Common myeloid progenitor, CD34-positive (primary cell): ENCODE measurements around the gene DAGLA.

Experiments used
- CTCF ChIA-PET: fragments of 350-600 bp; sonication (Branson Sonifier 250); formaldehyde crosslinking; loops from one replicate; lab custom pipeline; 2021; ENCODE audit warnings: antibody characterized with exemption; lab: Charles Lee
- POLR2A ChIA-PET: fragments of 350-600 bp; sonication (Branson Sonifier 250); formaldehyde crosslinking; loops from one replicate; lab custom pipeline; 2021; ENCODE audit warnings: antibody characterized with exemption; lab: Charles Lee
- DNase-seq, 3 donors: peaks; one replicate each; pipeline versions ENCODE4 v3.0.0 to v3.0.0-alpha.2; 2013
- H3K27ac ChIP-seq, 2 experiments: 1 replicate in 1 of 2; 2 replicates in 1 of 2; pipeline ENCODE4 v1.7.0; 2013; ENCODE audit warnings: inconsistent platforms in 2 of 2, low read length in 2 of 2, mild to moderate bottlenecking in 2 of 2, low read depth in 1 of 2, moderate library complexity in 1 of 2; ENCODE audit not compliant: severe bottlenecking in 2 of 2, insufficient read depth in 1 of 2, poor library complexity in 1 of 2
- H3K27me3 ChIP-seq, 5 experiments: replicated peaks in 2 of 5; 1 replicate in 3 of 5; 2 replicates in 2 of 5; pipeline versions ENCODE4 v1.6.1 to v1.7.0; 2013; ENCODE audit warnings: low read length in 4 of 5, mild to moderate bottlenecking in 2 of 5, moderate library complexity in 2 of 5, inconsistent platforms in 1 of 5; ENCODE audit not compliant: insufficient read depth in 5 of 5, control insufficient read depth in 4 of 5
- H3K36me3 ChIP-seq, 4 experiments: 1 replicate in 2 of 4; 2 replicates in 2 of 4; pipeline versions ENCODE4 v1.6.1 to v1.7.0; 2013; ENCODE audit warnings: low read length in 3 of 4, control low read depth in 1 of 4, mild to moderate bottlenecking in 1 of 4; ENCODE audit not compliant: control insufficient read depth in 4 of 4, insufficient read depth in 4 of 4
- H3K4me1 ChIP-seq, 4 experiments: 1 replicate in 3 of 4; 2 replicates in 1 of 4; pipeline versions ENCODE4 v1.6.1 to v1.7.1; 2013; ENCODE audit warnings: low read length in 3 of 4, mild to moderate bottlenecking in 3 of 4, control low read depth in 1 of 4, inconsistent platforms in 1 of 4, moderate library complexity in 1 of 4; ENCODE audit not compliant: control insufficient read depth in 4 of 4, insufficient read depth in 4 of 4; ENCODE audit errors: control extremely low read depth in 1 of 4
- H3K4me3 ChIP-seq, 7 experiments: 1 replicate in 4 of 7; 2 replicates in 3 of 7; pipeline versions ENCODE4 v1.5.1 to v1.7.0; 2013; ENCODE audit warnings: mild to moderate bottlenecking in 7 of 7, low read length in 6 of 7, moderate library complexity in 6 of 7, inconsistent platforms in 2 of 7, low read depth in 2 of 7, control low read depth in 1 of 7; ENCODE audit not compliant: insufficient read depth in 4 of 7, control insufficient read depth in 1 of 7; ENCODE audit errors: extremely low read depth in 1 of 7
- H3K9me3 ChIP-seq, 5 experiments: 1 replicate in 4 of 5; 2 replicates in 1 of 5; pipeline versions ENCODE4 v1.6.1 to v1.7.1; 2013; ENCODE audit warnings: low read length in 4 of 5, mild to moderate bottlenecking in 2 of 5, inconsistent platforms in 1 of 5, low read depth in 1 of 5, moderate library complexity in 1 of 5; ENCODE audit not compliant: control insufficient read depth in 4 of 5, insufficient read depth in 2 of 5; ENCODE audit errors: control extremely low read depth in 1 of 5
- WGBS: methylation state at CpG from one replicate; pipeline ENCODE4 v1.1.5; 2013; ENCODE audit not compliant: insufficient coverage; 5-methylcytosine and 5-hydroxymethylcytosine counted together

DAGLA gene

DNA sequence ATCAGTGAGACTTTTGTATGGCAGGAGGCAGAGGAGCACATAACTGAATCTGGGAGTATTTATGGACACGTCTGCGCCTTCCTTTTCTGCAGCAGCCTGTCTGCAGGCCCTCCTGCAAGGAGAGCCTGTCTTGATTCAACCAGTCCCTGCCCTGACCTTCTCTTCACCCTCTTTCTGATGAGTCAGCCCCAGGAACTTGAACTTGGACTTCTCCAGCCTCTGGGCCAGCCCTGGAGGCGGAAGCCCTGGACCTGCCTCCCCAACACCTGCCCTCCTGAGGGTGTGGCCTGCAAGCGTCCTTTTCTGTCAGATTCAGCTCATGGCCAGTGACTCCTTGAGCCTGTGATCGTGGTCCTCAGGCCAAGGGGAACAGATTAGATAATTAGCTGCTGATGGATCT lies 20.0 kb downstream of the DAGLA start:
- H3K4me1 ChIP-seq: peaks cover 10 to 78% (median 61%) of the 10 kb centered on the region in 4 experiments
- no peaks in the 10 kb centered on the region for H3K27me3 ChIP-seq
- 100% methylated on average over 4 of the region's 5 CpGs for WGBS
- no peak overlapping the region for H3K27ac ChIP-seq
- ChIA-PET CTCF (interaction anchor here (1.1 to 2.1 kb wide), 3 partner anchors 9 to 33 kb away, joined by 3 to 7 read pairs (median 5); no protein-coding TSS in a partner anchor), POLR2A (no interaction called here)
- no peaks in the 10 kb centered on the region for H3K9me3 ChIP-seq
- H3K36me3 ChIP-seq: no peaks in the 10 kb centered on the region
- DNase-seq: no peak
- H3K4me3 ChIP-seq: no peak overlapping the region

DNA sequence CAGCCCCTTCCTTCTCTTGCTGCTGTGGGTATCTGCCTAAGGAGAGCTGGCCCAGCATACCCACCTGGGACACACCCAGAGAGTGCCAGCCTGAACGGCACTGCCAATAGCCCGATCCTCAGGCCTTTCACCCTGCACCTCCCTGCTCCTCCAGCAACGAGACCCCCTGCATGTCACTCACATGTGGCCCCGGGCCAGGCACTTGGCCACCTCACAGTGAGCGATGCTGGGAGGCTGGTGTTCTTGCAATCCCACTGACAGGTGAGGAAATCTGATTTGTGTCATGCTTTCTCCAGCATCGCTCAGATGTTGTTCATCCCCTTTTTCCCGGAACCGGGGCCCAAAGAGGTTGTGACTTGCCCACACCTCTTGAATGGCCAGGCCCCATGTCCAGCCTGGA lies 20.5 kb downstream of the DAGLA start:
- no peaks in the 10 kb centered on the region for H3K36me3 ChIP-seq
- H3K4me1 ChIP-seq: peaks cover 10 to 73% (median 56%) of the 10 kb centered on the region in 4 experiments
- CTCF ChIA-PET: interaction anchor here (1.1 to 2.1 kb wide), 3 partner anchors 9 to 33 kb away, joined by 3 to 7 read pairs (median 5); no protein-coding TSS in a partner anchor
- no peak for DNase-seq
- 94% methylated on average over 6 of the region's 8 CpGs for WGBS
- no peak overlapping the region for H3K4me3 ChIP-seq
- H3K27ac ChIP-seq: no peak overlapping the region
- POLR2A ChIA-PET: no interaction called here
- H3K27me3 ChIP-seq: no peaks in the 10 kb centered on the region
- no peaks in the 10 kb centered on the region for H3K9me3 ChIP-seq

- POLR2A ChIA-PET: interaction anchor here (0.6 kb wide), 1 partner anchor 1081 kb away, joined by 5 read pairs; no protein-coding TSS in a partner anchor
- no peaks in the 10 kb centered on the region for H3K27me3 ChIP-seq
- no peak overlapping the region for H3K27ac ChIP-seq
- H3K4me3 ChIP-seq: no peak overlapping the region
- peak; percentile 42 to 68 (median 62) for DNase-seq
- no peaks in the 10 kb centered on the region for H3K36me3 ChIP-seq
- H3K4me1 ChIP-seq: peaks cover 10 to 66% (median 50%) of the 10 kb centered on the region in 4 experiments
- 53% methylated on average over 14 of the region's 18 CpGs for WGBS
- CTCF ChIA-PET: interaction anchor here (0.6 to 4.0 kb wide), 7 partner anchors 11 to 266 kb away, joined by 3 to 19 read pairs (median 5); no protein-coding TSS in a partner anchor
- no peaks in the 10 kb centered on the region for H3K9me3 ChIP-seq
Observed at GRCh38 chr11:61701242-61701886, 21.2 kb downstream of the DAGLA start.

DNA sequence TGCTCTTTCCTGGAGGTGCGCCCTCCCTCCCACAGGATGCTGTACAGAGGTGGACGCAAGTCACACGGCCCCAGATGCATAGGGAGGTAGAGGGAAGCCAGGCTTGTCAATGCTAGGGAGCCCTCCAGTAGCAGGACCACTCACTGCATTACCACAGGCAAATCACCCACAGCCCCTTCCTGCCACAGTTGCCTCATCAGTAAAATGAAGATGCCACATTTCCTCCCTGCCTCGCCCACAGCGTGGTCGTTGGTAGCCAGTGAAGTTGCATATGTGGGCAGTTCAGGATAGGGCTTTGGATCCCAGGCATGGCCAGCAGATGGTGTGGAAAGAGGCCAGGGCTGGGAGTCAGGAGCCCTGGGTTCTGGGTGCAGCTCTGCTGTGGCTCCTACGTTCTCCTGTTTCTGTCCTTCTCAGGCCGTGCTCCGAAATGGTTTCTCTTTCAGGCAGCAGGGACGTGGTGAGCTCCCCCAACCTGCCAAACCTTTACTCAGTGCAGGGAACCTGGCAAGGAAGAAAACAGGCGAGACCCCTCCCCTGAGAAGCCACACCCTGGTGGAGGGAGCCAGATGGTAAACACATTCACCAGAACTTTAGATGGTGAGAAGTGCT lies 22.6 kb downstream of the DAGLA start:
- ChIA-PET POLR2A (no interaction called here), CTCF (interaction anchor here (1.4 to 4.0 kb wide), 3 partner anchors 12 to 47 kb away, joined by 3 to 19 read pairs (median 6); no protein-coding TSS in a partner anchor)
- DNase-seq: peak in 2 of 3 donors; percentile 57 to 62
- 79% methylated on average over 9 of the region's 11 CpGs for WGBS
- Histone ChIP-seq H3K36me3 (no peaks in the 10 kb centered on the region), H3K27me3 (no peaks in the 10 kb centered on the region), H3K4me1 (peaks cover 6 to 52% (median 36%) of the 10 kb centered on the region in 4 experiments), H3K27ac (no peak overlapping the region), H3K4me3 (no peak overlapping the region), H3K9me3 (no peaks in the 10 kb centered on the region)

GRCh38 chr11:61704838-61705237 lies 24.6 kb downstream of the DAGLA start:
- WGBS: 89% methylated on average over 15 of the region's 15 CpGs
- Histone ChIP-seq H3K4me1 (peaks cover 4 to 32% (median 19%) of the 10 kb centered on the region in 4 experiments), H3K9me3 (no peaks in the 10 kb centered on the region), H3K4me3 (no peak overlapping the region), H3K36me3 (no peaks in the 10 kb centered on the region), H3K27ac (no peak overlapping the region), H3K27me3 (no peaks in the 10 kb centered on the region)
- ChIA-PET CTCF (interaction anchor here (4.0 kb wide), 1 partner anchor 10 kb away, joined by 19 read pairs; no protein-coding TSS in a partner anchor), POLR2A (no interaction called here)
- DNase-seq: no peak

- Histone ChIP-seq H3K9me3 (no peaks in the 10 kb centered on the region), H3K4me1 (peaks cover 4 to 14% (median 11%) of the 10 kb centered on the region in 4 experiments), H3K4me3 (no peak overlapping the region), H3K36me3 (no peaks in the 10 kb centered on the region), H3K27me3 (no peaks in the 10 kb centered on the region), H3K27ac (no peak overlapping the region)
- ChIA-PET POLR2A (no interaction called here), CTCF (interaction anchor here (0.9 to 1.5 kb wide), 3 partner anchors 9 to 19 kb away, joined by 3 to 4 read pairs (median 3); no protein-coding TSS in a partner anchor)
- DNase-seq: no peak
- 94% methylated on average over 18 of the region's 27 CpGs for WGBS
Observed at GRCh38 chr11:61706452-61707400, 26.5 kb downstream of the DAGLA start.
